ENCODE results near the gene SYT6.

DNA sequence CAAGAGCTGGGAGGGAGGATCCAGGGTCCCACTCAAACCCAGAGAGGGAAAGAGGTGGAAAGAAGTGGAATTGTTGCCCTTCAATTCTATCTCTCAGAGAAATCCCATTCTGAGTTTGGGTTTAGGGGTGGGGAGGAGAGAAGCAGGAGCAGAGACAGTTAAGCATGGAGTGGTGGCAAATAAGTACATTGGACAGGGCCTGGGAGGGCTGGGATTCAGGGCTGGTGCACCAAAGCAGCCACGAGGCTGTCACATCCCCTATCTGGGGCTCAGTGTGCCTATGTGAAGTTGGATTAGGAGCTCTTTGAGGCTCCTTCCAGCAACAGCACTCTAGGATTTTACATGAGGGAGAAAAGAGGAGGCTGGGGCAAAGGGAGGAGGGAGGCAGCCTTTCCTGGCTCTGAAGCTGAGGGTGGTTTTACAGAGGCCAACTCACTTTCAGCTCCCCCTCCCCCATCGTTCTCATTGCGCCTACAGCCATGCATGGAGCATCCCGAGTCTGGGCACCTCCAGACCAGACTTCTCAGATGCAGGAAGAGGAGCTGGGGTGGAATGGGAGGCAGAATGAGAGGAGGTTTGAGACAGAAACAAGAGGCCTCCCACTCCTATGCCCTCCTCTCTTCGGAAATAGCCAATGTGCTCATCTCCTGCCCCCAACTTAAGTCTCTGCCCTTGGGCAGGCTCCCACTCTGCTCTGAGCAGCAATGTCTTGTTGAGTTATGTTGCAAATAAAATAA, 3.0 kb upstream of the SYT6 start:
- TF ChIP-seq, protein P1, sequence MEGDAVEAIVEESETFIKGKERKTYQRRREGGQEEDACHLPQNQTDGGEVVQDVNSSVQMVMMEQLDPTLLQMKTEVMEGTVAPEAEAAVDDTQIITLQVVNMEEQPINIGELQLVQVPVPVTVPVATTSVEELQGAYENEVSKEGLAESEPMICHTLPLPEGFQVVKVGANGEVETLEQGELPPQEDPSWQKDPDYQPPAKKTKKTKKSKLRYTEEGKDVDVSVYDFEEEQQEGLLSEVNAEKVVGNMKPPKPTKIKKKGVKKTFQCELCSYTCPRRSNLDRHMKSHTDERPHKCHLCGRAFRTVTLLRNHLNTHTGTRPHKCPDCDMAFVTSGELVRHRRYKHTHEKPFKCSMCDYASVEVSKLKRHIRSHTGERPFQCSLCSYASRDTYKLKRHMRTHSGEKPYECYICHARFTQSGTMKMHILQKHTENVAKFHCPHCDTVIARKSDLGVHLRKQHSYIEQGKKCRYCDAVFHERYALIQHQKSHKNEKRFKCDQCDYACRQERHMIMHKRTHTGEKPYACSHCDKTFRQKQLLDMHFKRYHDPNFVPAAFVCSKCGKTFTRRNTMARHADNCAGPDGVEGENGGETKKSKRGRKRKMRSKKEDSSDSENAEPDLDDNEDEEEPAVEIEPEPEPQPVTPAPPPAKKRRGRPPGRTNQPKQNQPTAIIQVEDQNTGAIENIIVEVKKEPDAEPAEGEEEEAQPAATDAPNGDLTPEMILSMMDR (conservative IDR thresholded peaks at IDR 0.05): no peak
- TF ChIP-seq ZFX (IDR thresholded peaks at IDR 0.05): no peak
